Measurements from ENCODE around the gene MDN1.

- no peak for TF ChIP-seq EZH2 (IDR thresholded peaks at IDR 0.05; ENCODE audit: borderline replicate concordance, low read length)
- TF ChIP-seq CTCF (conservative IDR thresholded peaks at IDR 0.05 in 1 of 2, IDR thresholded peaks at IDR 0.05 in 1 of 2; ENCODE audit: extremely low read depth in 1 of 2, insufficient read depth in 1 of 2, low read depth in 1 of 2, low read length in 2 of 2) = no peak
These were observed 69.7 kb downstream of the MDN1 start for GRCh38 chr6:89749918-89750317.

Measured in mammary epithelial cell (primary cell).